HG02642 (cell line): ENCODE measurements around the gene FLAD1.

ENCODE experiments used
- ATAC-seq: cut with Tn5 transposase; IDR thresholded peaks from one replicate; pipeline ENCODE4 v1.9.1; 2021; ENCODE audit warnings: mild to moderate bottlenecking; ENCODE audit not compliant: unreplicated experiment, poor library complexity

Gene FLAD1

DNA sequence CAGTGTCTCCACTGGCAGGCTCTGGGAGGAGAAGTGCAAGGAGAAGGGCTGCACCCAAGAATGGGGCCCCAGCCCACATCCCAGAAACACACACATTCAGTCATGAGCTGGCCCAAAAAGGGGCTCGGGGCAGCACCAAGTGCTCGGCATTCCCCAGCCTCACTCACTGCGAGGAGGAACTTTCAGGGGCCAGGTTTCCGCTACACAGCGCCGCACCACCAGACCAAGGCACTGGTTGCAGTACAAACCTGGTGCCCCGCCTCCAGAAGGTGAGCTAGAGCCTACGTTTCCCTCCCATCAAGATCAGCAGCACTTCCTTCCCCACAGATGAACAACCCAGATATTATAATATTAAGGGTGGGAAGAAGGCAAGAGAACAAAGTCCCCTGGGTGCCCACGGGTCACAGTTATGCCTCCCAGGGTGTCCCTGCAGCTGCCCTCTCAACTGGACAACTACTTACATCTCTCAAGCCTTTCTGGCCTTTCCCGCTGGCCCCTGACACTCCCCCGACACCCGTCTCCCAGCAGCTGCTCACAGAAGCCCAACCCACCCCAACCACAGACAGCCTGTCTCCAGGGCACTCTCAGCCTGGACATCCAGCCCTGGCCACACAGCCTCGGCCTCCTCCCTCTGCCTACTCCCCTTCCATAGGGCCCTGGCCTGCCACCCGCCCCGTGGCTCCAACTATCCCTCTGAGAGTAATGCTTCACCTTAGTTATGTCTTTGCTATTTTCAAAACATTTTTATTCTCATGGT, 31.1 kb upstream of the FLAD1 start:
- no peak for ATAC-seq

DNA sequence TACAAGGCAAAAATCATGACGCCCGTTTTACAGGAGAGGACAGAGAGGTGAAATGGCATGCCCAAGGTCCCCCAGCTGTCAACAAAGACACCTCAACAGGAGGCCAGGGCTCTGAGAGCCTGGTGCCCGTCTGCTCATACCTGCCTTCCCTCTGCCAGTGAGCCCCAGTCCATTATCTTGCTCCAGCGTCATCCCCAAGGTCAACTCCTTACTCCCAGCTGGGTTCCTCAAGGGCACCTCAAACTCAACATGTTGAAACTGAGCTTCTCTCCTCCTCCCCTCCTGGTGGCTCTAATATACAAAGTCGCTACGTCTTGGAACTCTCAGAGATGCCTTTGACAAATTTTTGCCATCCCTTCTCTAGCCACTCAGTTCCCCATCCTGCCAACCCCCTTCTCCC, 30.5 kb upstream of the FLAD1 start:
- no peak for ATAC-seq

- ATAC-seq = no peak
Measured at GRCh38 chr1:154953611-154954038, 29.5 kb upstream of the FLAD1 start.

GRCh38 chr1:154954541-154954940, 28.6 kb upstream of the FLAD1 start:
- ATAC-seq = no peak

GRCh38 chr1:154955039-154955717, 28.0 kb upstream of the FLAD1 start:
- peak; percentile 50 for ATAC-seq

- ATAC-seq = peak; percentile 67
Measured at GRCh38 chr1:154955718-154956543, 27.2 kb upstream of the FLAD1 start, which contains the start of gene PBXIP1. Gene PBXIP1 (minus strand): TSS chr1:154956099. CDS start chr1:154953721, 2,378 bp downstream.

DNA sequence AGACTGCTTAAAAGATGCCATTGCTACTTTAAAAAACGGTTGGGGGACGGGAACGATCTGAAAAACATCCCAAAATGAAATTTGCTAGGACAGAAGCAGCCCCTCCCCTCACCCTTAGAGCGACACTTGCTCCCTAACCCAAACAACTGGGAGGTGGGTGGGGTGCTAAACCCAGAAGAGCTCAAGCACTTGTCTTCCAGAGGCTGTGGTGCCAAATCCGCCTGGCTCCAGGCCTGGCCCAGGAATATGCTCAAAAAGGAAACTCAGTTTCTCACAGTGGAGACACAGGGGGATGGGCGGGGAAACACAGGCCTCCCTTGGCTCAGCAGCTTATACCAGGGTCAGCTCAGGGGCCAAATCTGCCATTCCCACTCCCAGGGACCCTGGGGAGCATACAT, 26.6 kb upstream of the FLAD1 start:
- no peak for ATAC-seq

GRCh38 chr1:154957091-154957657, 26.0 kb upstream of the FLAD1 start:
- ATAC-seq = no peak

- no peak for ATAC-seq
Measured at GRCh38 chr1:154958036-154958435, 25.1 kb upstream of the FLAD1 start.

- ATAC-seq = no peak
Measured at GRCh38 chr1:154958681-154959425, 24.3 kb upstream of the FLAD1 start.

- no peak for ATAC-seq
Measured at GRCh38 chr1:154959426-154959780, 23.7 kb upstream of the FLAD1 start.

- no peak for ATAC-seq
Measured at GRCh38 chr1:154960446-154961136, 22.6 kb upstream of the FLAD1 start.

DNA sequence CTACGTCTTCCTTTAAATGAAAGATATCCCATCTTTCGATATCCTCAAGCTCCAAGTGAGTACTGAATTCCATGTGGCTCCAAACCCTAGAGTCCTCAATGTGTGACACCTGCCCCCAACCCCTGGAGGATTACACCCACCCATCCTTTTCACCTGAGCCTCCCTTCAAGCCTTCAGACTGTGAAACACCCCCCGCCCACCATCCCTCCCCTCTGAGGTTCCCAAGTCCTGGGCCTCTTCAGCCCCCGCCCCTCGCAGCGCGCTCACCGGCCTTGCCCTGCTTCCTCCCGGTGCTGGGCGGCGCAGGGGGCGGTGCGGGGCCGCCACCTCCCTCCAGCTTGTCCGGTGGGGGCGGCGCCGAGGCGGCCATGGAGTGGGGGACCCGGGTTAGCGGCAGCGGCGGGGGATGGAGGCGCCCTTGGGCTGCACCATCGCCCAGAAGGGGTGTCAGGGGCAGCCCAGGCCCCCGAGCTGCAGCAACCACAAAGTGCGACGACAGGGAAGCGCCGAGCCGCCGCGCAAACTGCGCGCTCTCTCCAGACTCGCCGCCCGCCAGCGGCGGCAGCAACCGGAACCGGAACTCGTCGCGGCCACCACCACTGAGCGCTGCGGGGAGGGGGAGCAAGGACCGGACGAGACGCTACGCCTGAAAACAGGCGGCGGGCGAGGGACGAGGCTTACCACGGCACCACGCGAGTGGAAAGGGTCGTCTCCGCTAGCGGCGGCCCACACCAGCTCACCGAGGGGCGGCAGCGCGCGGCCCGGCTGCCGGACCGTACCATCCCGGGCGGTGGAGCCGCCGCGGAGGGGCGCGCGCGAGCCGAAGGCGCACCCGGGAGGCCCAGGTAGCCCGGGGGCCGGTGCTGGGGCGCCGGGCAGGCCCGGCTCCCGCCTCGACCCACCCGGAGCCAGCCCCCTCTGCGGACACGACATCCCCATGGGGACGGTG, 21.7 kb upstream of the FLAD1 start, which contains the start of gene PYGO2:
TSS of gene PYGO2 (minus strand) at position 576 of the 949 bp plus-strand sequence. CDS start at position 370, 206 bp downstream.
- peak; percentile 81 for ATAC-seq

GRCh38 chr1:154962156-154962749, 20.9 kb upstream of the FLAD1 start:
- peak; percentile 6 for ATAC-seq

- no peak for ATAC-seq
Measured at GRCh38 chr1:154962795-154963330, 20.3 kb upstream of the FLAD1 start.

- no peak for ATAC-seq
Measured at GRCh38 chr1:154963643-154964042, 19.5 kb upstream of the FLAD1 start.

GRCh38 chr1:154964359-154964758, 18.8 kb upstream of the FLAD1 start:
- ATAC-seq = no peak
